Measurements from ENCODE around the gene SLC35E1.

SLC35E1 gene

GRCh38 chr19:16585808-16586476 is 13.7 kb upstream of the SLC35E1 start:
- DNase-seq (ENCODE audit: low spot score): peak; percentile 84
- no peak for TF ChIP-seq CTCF (IDR thresholded peaks at IDR 0.05; ENCODE audit: extremely low read depth, missing control alignments)

GRCh38 chr19:16585094-16585801 is 13.0 kb upstream of the SLC35E1 start:
- no peak for DNase-seq (ENCODE audit: low spot score)
- TF ChIP-seq CTCF (IDR thresholded peaks at IDR 0.05; ENCODE audit: extremely low read depth, missing control alignments): no peak

GRCh38 chr19:16584248-16585093 is 12.3 kb upstream of the SLC35E1 start:
- no peak for TF ChIP-seq CTCF (IDR thresholded peaks at IDR 0.05; ENCODE audit: extremely low read depth, missing control alignments)
- DNase-seq (ENCODE audit: low spot score): peak; percentile 88

GRCh38 chr19:16582486-16583261 is 10.5 kb upstream of the SLC35E1 start:
- no peak for DNase-seq (ENCODE audit: low spot score)
- TF ChIP-seq CTCF (IDR thresholded peaks at IDR 0.05; ENCODE audit: extremely low read depth, missing control alignments): no peak

- TF ChIP-seq CTCF (IDR thresholded peaks at IDR 0.05; ENCODE audit: extremely low read depth, missing control alignments): no peak
- no peak for DNase-seq (ENCODE audit: low spot score)
Measured at GRCh38 chr19:16581971-16582343, 9.7 kb upstream of the SLC35E1 start.

- TF ChIP-seq CTCF (IDR thresholded peaks at IDR 0.05; ENCODE audit: extremely low read depth, missing control alignments): no peak
- no peak for DNase-seq (ENCODE audit: low spot score)
Measured at GRCh38 chr19:16581145-16581970, 9.1 kb upstream of the SLC35E1 start.

Measured in GM20000 (cell line).